Stimulated activated CD4-positive, alpha-beta T cell treated with anti-CD3 and anti-CD28 coated beads, Interleukin-15, amount 100 ng/mL, for 24 hours (primary cell): ENCODE results near the gene SAA4.
"Not testable (repeated sequence)": the region's sequence is repeated elsewhere in the genome, so short reads cannot be mapped to it uniquely, and the experiment has no call there.

ENCODE experiments used
- DNase-seq: peaks from one replicate; pipeline ENCODE4 v3.0.0-alpha.2; 2020

The SAA4 gene, protein sequence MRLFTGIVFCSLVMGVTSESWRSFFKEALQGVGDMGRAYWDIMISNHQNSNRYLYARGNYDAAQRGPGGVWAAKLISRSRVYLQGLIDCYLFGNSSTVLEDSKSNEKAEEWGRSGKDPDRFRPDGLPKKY

GRCh38 chr11:18236664-18237356 is at the start of gene SAA4:
TSS of gene SAA4 (minus strand) at chr11:18236802. CDS start at chr11:18235926, 876 bp downstream.
- no peak for DNase-seq

- DNase-seq, result no peak
These were observed 49.2 kb upstream of the SAA4 start for GRCh38 chr11:18285841-18286240.

- no peak for DNase-seq
These were observed 46.0 kb upstream of the SAA4 start for GRCh38 chr11:18282626-18283025.

DNA sequence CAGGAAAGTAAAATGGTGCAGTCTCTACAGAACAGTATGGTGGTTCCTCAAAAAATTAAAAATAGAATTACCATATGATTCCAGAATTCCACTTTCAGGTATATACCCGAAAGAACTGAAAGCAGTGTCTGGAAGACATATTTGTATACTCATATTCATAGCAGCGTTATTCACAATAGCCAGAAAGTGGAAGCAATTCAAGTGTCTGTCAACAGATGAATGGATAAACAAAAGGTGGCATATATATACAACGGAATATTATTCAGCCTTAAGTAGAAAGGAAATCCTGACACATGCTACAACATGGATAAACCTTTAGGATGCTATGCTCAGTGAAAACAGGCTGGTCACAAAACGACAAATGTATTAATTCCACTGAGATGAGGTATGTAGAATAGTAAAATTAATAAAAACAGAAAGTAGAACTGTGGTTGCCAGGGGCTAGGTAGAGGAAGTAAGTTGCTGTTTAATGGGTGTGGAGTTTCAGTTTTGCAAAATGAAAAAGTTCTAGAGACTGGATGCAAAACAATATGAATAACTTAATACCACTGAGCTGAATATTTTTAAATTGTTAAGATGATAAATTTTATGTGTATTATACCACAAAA is 43.9 kb upstream of the SAA4 start:
- no peak for DNase-seq

DNA sequence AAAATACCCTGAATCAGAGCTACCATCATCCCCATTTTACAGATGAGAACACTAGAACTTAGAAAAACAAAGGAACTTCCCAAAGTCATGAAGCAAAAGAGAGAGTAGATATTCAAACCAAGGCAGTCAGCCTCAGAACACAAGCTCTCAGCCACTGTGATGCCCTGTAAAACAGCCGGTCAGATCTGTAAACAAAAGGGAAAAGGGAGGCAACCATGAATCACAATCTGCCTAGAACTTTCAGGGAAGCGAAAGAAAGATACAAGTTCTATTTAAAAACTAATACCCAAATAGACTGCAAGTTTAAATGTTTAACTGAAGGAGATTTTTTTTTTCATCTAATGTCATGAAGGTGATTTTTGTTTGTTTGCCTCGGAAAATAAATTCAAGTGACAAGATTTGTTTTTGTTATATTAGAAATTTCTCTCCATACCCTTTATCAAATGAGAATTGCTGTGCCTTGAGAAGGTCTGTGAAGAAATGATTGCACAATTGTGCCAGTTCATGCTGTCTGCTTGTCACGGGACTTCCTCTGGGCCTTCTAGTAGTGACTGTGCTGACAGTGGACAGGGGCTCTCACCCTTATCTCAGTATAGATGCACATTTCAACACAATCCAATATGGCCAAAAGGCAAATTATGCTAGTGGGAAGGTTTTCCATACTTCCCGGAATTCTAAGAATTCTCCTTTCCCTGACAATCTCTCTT is 41.1 kb upstream of the SAA4 start:
- no peak for DNase-seq

GRCh38 chr11:18271206-18271605 is 34.6 kb upstream of the SAA4 start:
- DNase-seq, result no peak

- DNase-seq, result no peak
These were observed 33.5 kb upstream of the SAA4 start for GRCh38 chr11:18270102-18270501.

DNA sequence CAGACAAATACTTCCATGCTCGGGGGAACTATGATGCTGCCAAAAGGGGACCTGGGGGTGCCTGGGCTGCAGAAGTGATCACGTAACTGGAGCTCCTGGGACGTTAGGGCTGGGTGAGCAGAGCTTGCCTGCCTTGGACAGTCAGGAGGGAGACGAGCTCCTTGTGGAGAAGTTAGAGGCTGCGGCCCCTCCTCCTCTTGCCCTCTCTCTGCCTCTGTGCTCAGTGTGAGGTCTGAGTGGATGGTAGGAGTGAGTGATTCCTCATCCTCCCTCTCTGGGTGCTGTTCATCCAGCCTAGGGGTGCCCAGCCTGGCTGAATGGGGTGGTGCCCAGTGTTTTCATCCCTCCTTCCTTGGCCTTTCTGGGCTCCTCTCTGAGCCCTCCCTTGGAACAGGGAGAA is 32.6 kb upstream of the SAA4 start:
- DNase-seq, result not testable (repeated sequence)

GRCh38 chr11:18267335-18268133 is 30.9 kb upstream of the SAA4 start:
- DNase-seq, result not testable (repeated sequence)

- no peak for DNase-seq
These were observed 29.3 kb upstream of the SAA4 start, which contains the start of gene SAA1 for GRCh38 chr11:18265949-18266348. TSS of gene SAA1 (plus strand) at chr11:18266264. CDS start at chr11:18266888, 624 bp downstream.

DNA sequence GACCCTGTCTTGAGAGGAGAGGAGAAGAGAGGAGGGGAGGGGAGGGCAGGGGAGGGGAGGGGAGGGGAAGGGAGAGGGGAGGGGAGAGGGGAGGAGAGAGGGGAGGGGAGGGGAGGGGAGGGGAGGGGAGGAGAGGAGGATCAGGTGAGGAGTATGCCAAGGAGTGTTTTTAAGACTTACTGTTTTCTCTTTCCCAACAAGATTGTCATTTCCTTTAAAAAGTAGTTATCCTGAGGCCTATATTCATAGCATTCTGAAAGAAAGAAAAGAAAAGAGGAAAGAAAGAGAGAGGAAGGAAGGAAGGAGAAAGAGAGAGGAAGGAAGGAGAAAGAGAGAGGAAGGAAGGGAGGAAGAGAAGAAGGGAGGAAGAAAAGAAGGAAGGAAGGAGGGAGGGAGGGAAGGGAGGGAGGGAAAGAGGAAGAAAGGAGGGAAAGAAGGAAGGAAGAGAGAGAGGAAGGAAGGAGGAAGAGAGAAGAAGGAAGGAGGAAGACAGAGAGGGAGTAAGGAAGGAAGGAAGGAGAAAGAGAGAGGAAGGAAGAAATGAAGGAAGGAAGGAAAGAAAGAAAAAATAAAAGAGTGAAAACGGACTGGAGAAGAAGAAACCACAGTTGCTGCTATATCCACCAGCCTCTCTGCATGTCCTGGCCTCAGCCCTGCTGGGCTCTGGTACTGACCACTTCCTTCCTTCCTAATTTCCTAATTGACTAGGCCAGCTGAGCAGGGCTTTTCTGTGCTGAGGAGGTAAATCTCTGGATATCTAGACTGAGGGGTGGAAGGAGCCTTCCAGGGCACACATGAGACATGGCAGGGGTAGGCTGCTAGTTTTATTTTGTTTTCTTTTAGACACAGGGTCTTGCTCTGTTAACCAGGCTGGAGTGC is 28.3 kb upstream of the SAA4 start:
- DNase-seq, result no peak

DNA sequence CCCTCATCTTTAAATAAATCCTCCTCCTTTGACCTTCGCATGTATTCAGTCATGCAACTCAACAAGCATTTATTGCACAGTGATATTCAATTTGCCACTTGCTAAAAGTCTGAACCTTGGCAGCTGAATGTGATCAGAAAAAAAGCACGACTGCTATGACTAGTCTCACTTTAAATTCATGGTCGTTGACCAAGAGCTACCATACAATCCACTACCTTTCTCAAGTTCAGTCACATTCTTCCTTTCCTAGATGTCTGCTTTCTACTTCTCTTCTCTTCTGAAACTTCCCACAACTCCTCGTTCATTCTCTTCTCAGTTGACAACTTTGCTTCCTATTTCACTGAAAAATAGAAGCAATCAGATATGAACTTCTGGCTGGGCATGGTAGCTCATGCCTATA is 27.4 kb upstream of the SAA4 start:
- no peak for DNase-seq

DNA sequence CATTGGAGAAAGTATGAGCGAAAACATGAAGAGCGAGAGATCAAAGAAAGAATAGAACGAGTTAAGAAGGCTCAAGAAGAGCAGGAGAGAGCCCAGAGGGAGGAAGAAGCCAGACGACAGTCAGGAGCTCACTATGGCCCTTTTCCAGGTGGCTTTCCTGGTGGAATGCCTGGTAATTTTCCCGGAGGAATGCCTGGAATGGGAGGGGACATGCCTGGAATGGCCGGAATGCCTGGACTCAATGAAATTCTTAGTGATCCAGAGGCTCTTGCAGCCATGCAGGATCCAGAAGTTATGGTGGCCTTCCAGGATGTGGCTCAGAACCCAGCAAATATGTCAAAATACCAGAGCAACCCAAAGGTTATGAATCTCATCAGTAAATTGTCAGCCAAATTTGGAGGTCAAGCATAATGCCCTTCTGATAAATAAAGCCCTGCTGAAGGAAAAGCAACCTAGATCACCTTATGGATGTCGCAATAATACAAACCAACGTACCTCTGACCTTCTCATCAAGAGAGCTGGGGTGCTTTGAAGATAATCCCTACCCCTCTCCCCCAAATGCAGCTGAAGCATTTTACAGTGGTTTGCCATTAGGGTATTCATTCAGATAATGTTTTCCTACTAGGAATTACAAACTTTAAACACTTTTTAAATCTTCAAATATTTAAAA is 26.2 kb upstream of the SAA4 start:
- DNase-seq, result not testable (repeated sequence)

DNA sequence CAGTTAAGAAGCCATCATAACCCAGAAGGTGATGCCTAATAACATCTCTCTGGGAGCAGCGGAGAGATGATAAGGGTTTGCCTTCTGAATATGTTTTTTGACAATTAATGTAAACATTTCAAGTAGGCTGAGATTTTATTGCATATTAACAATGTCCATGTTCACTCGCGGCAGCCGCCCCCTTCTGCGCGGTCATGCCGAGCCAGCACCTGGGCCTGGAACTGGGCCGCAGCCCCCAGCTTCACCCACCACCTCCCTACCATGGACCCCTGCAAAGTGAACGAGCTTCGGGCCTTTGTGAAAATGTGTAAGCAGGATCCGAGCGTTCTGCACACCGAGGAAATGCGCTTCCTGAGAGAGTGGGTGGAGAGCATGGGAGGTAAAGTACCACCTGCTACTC is 25.1 kb upstream of the SAA4 start:
- no peak for DNase-seq

DNA sequence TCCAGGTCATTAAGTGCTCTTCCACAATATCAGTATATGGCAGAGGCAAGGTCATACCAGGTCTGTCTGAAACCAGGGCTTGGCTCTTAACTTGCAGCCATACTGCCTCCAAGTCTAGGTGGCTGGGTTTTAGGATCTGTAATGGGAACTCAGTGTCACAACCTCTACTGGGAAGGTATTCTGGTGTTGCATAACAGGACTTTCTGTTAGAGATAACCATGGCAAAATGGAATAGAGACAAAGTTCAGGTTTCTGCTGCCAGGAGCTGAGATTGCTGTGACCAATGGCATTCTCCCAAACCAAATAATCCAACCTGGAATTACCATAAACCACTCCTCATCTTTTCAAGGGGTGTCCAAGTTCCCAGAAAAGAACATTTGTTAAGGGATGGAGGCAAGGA is 22.7 kb upstream of the SAA4 start:
- no peak for DNase-seq

- no peak for DNase-seq
These were observed 18.3 kb upstream of the SAA4 start for GRCh38 chr11:18254781-18255361.

- DNase-seq, result no peak
These were observed 17.3 kb upstream of the SAA4 start for GRCh38 chr11:18253778-18254338.

DNA sequence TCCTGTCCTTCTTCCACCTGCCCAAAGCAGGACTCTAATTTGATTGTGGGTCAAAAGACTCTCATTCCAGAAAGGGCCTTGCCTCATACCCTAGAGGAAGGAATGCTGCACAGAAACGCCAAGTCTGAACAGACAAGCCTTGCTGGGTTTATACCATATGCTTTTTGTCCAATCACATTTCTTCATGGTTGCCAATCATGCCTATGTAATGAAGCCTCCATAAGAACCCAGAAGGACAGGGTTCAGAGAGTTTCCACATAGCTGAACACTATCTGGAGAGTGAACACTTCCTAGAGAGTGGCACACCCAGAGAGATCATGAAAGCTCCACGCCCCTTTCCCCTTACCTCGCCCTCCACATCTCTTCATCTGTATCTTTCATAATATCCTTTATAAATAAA is 16.6 kb upstream of the SAA4 start:
- DNase-seq, result no peak

DNA sequence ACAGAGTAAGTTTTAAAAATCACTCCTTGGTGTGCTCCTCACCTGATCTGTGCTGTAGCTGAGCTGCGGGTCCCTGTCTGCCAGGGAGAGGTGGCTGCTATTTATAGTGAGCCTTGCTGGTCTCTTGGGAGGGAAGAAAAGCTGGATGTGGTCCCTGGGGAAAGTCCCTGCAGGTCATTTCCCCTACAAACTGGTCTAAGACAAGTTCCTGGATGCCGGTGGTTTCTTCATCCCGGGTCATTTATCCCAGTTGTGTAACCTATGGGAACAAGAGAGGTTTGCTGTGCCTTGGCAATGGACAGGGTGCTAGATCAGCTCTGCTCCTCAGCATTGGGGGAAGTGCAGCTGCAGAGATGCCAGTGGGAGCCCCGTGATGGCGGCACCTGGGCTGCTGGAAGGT is 12.0 kb upstream of the SAA4 start, which contains the start of gene SAA2:
Gene SAA2 (minus strand): TSS at position 108 of the 400 bp plus-strand sequence. CDS start 657 bp downstream, outside the sequence.
- no peak for DNase-seq

- DNase-seq, result not testable (repeated sequence)
These were observed 10.6 kb upstream of the SAA4 start for GRCh38 chr11:18247191-18247581.
